GM23248 (cell line): ENCODE data around the gene RAD51B.

Experiments used
- EZH2 ChIP-seq: fragments of 200-600 bp; sonication (generic); IDR thresholded peaks from 2 replicates; pipeline ENCODE4 v1.6.1; 2018; ENCODE audit warnings: antibody characterized with exemption, mild to moderate bottlenecking; ENCODE audit not compliant: insufficient read depth, poor library complexity, severe bottlenecking
- EZH2phosphoT487 ChIP-seq: fragments of 200-600 bp; sonication (generic); IDR thresholded peaks from 2 replicates; pipeline ENCODE4 v1.6.1; 2018; ENCODE audit warnings: antibody characterized with exemption, moderate library complexity, mild to moderate bottlenecking, low read depth; ENCODE audit not compliant: insufficient read depth

- TF ChIP-seq EZH2phosphoT487 (no peak), EZH2 (no peak)
These were observed 951.1 kb downstream of the RAD51B start for GRCh38 chr14:68770553-68771286.
